Endothelial cell of umbilical vein (primary cell): ENCODE measurements around the gene DNAJB5. TPM values are rescaled to one million over a fixed set of nuclear protein-coding genes. Genes with fewer than 3 reads are reported as not detected.

Experiments used
- BruUV-seq: library from RNA; stranded (reverse); fragments of 400-500 nt; replicated peaks from 2 replicates; lab custom pipeline; 2021; lab: Mats Ljungman, UMichigan
- CTCF ChIA-PET: fragments of 300-600, 350-600 bp; sonication (Branson Sonifier 250); formaldehyde crosslinking; loops from one replicate; lab custom pipeline; 2021; ENCODE audit warnings: antibody characterized with exemption, inconsistent platforms; lab: Charles Lee
- POLR2A ChIA-PET: fragments of 300-600, 350-600 bp; sonication (Branson Sonifier 250); formaldehyde crosslinking; loops from one replicate; lab custom pipeline; 2021; ENCODE audit warnings: antibody characterized with exemption, inconsistent platforms; lab: Charles Lee
- DNase-seq: peaks from one replicate; pipeline ENCODE4 v3.0.0-alpha.2; 2011; ENCODE audit warnings: low read depth, low spot score
- FAIRE-seq: peaks from 2 replicates; lab custom pipeline; 2011; peaks lifted over from hg19 to GRCh38; lab: Jason Lieb, UNC
- H2AFZ ChIP-seq: 2 replicates; pipeline ENCODE4 v1.6.0; 2012; ENCODE audit warnings: low read depth, low read length, control low read depth, inconsistent platforms
- H3K27ac ChIP-seq: 2 replicates; pipeline ENCODE4 v1.5.1; 2011; ENCODE audit warnings: low read depth, mild to moderate bottlenecking, control low read depth, low read length, moderate library complexity; ENCODE audit not compliant: insufficient read depth
- H3K27me3 ChIP-seq, 2 experiments: 2 replicates each; pipeline versions ENCODE4 v1.6.0 to v1.6.1; 2011; ENCODE audit warnings: low read length in 2 of 2, mixed read lengths in 1 of 2; ENCODE audit not compliant: control insufficient read depth in 2 of 2, insufficient read depth in 2 of 2
- H3K36me3 ChIP-seq, 2 experiments: 2 replicates in 1 of 2; 3 replicates in 1 of 2; pipeline ENCODE4 v1.5.1; 2011; ENCODE audit warnings: low read length in 2 of 2, mild to moderate bottlenecking in 1 of 2, moderate library complexity in 1 of 2; ENCODE audit not compliant: control insufficient read depth in 2 of 2, insufficient read depth in 2 of 2; ENCODE audit errors: extremely low read depth in 1 of 2
- H3K4me1 ChIP-seq: 3 replicates; pipeline ENCODE4 v1.5.1; 2011; ENCODE audit warnings: mild to moderate bottlenecking, low read length; ENCODE audit not compliant: control insufficient read depth, insufficient read depth; ENCODE audit errors: extremely low read depth
- H3K4me2 ChIP-seq: 2 replicates; pipeline ENCODE4 v1.6.1; 2011; ENCODE audit warnings: low read length, control low read depth, mixed read lengths; ENCODE audit not compliant: insufficient read depth
- H3K4me3 ChIP-seq, 3 experiments: fragments of 200-600 bp in 1 of 3; sonication (generic), shearing (Covaris generic) in 1 of 3; replicated peaks in 1 of 3; 2 replicates each; pipeline ENCODE4 v1.5.1; 2011 to 2016; ENCODE audit warnings: control low read depth in 3 of 3, low read length in 3 of 3, mild to moderate bottlenecking in 2 of 3, inconsistent platforms in 1 of 3, low read depth in 1 of 3, moderate library complexity in 1 of 3; ENCODE audit not compliant: insufficient read depth in 1 of 3
- H3K79me2 ChIP-seq: 2 replicates; pipeline ENCODE4 v1.6.0; 2012; ENCODE audit warnings: low read length, inconsistent platforms; ENCODE audit not compliant: control insufficient read depth, insufficient read depth
- H3K9ac ChIP-seq: replicated peaks from 2 replicates; pipeline ENCODE3; 2011; ENCODE audit warnings: low read length, control low read depth; ENCODE audit not compliant: insufficient read depth; ENCODE audit errors: extremely low read depth
- H3K9me1 ChIP-seq: replicated peaks from 3 replicates; pipeline ENCODE4 v1.6.0; 2011; ENCODE audit warnings: mild to moderate bottlenecking, low read length; ENCODE audit not compliant: control insufficient read depth, insufficient read depth; ENCODE audit errors: extremely low read depth
- H3K9me3 ChIP-seq: replicated peaks from 2 replicates; pipeline ENCODE4 v1.5.1; 2012; ENCODE audit warnings: low read length, inconsistent platforms; ENCODE audit not compliant: control insufficient read depth, insufficient read depth
- H4K20me1 ChIP-seq: replicated peaks from 2 replicates; pipeline ENCODE3; 2011; ENCODE audit warnings: mild to moderate bottlenecking, low read length; ENCODE audit not compliant: control insufficient read depth, insufficient read depth; ENCODE audit errors: extremely low read depth
- CTCF ChIP-seq, 2 donors: IDR thresholded peaks; 1 replicate in 1 of 2; 2 replicates in 1 of 2; pipeline ENCODE4 v1.5.1; 2011; ENCODE audit warnings: low read length in 2 of 2, mild to moderate bottlenecking in 2 of 2, moderate library complexity in 2 of 2, control low read depth in 1 of 2, inconsistent platforms in 1 of 2, low read depth in 1 of 2; ENCODE audit not compliant: insufficient read depth in 1 of 2; ENCODE audit errors: extremely low read depth in 1 of 2
- EZH2 ChIP-seq: IDR thresholded peaks from 2 replicates; pipeline ENCODE4 v1.6.1; 2012; ENCODE audit warnings: borderline replicate concordance, low read depth, mild to moderate bottlenecking, moderate library complexity, low read length, inconsistent platforms; ENCODE audit not compliant: severe bottlenecking
- FOS ChIP-seq: IDR thresholded peaks from 2 replicates; pipeline ENCODE4 v1.6.1; 2011; ENCODE audit warnings: mild to moderate bottlenecking, low read length, moderate library complexity, borderline replicate concordance; ENCODE audit not compliant: insufficient read depth
- GATA2 ChIP-seq: IDR thresholded peaks from 2 replicates; pipeline ENCODE4 v1.7.0; 2011; ENCODE audit warnings: low read depth, mild to moderate bottlenecking, moderate library complexity, mixed read lengths, low read length; ENCODE audit not compliant: insufficient read length, insufficient read depth
- JUN ChIP-seq: IDR thresholded peaks from 2 replicates; pipeline ENCODE4 v1.6.1; 2011; ENCODE audit warnings: borderline replicate concordance, low read depth; ENCODE audit not compliant: insufficient read length, insufficient read depth
- MYC ChIP-seq: IDR thresholded peaks from one replicate; pipeline ENCODE4 v1.6.1; 2011; ENCODE audit warnings: mild to moderate bottlenecking, low read depth, low read length
- POLR2A ChIP-seq: IDR thresholded peaks from 2 replicates; pipeline ENCODE4 v1.6.1; 2012; ENCODE audit warnings: low read depth, mild to moderate bottlenecking, control low read depth, low read length
- POLR2AphosphoS5 ChIP-seq: IDR thresholded peaks from 2 replicates; pipeline ENCODE4 v1.6.1; 2012; ENCODE audit warnings: low read depth, mild to moderate bottlenecking, control low read depth, low read length, moderate library complexity; ENCODE audit not compliant: insufficient read depth
- dilution Hi-C: fragments of 300-500 bp; cut with MboI; formaldehyde crosslinking; loops from one replicate; pipeline ENCODE4 v1.15.0; 2019; ENCODE audit warnings: low sequenced_read_pairs; ENCODE audit not compliant: extremely low pct_ligation_motif_present
- intact Hi-C: fragments of 100-400 bp; cut with micrococcal nuclease; formaldehyde crosslinking; loops from one replicate; pipeline ENCODE4 v1.10.0; 2022
- polyA plus RNA-seq, 4 experiments: library from polyadenylated mRNA; depleted of rRNA in 3 of 4; stranded (reverse) in 3 of 4; unstranded in 1 of 4; fragments of >200 nt; gene quantifications; 2 replicates each; pipeline versions ENCODE4 v1.2.1 to v1.2.3, GENCODE V29; 2011 to 2012; ENCODE audit warnings: missing spikeins in 1 of 4
- total RNA-seq: library from RNA; stranded (reverse); gene quantifications from 2 replicates; pipeline ENCODE4 v1.2.3, GENCODE V29; 2021
- TF ChIP-seq, protein P1 (sequence below): IDR thresholded peaks from 2 replicates; pipeline ENCODE4 v1.6.1; 2011; ENCODE audit not compliant: insufficient read depth, insufficient read length

Gene DNAJB5
- total and polyA plus RNA-seq, 2 donors (not counting 3 experiments of a cell fraction or from before 2014, with no cell fraction given), result 8.6 to 12.8 TPM

DNA sequence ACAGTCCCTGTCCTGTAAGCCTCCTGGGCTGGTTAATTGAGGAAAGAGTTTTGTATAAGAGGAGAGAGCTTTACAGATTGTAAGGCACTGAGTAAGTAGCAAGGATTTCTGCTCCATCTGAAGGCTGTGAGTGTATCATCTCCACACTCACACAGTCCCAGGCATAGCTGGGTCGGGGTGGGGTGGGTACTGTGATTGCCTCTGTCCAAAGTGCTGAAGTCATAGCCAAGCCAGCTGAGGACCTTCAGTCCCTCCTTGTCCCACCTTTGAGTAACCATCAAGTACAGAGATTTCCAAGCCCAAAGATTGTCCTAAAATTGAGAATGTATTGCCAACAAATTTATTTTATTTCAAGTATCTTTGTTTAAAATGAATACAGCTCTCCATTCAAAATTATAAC, 5.5 kb upstream of the DNAJB5 start:
- DNase-seq (peak; percentile 40), FAIRE-seq (peak; percentile 12)
- H3K4me3 ChIP-seq, result no peak overlapping the region
- no peaks in the 10 kb centered on the region for H4K20me1 ChIP-seq
- H3K27ac ChIP-seq, result no peak overlapping the region
- no peaks in the 10 kb centered on the region for H3K36me3 ChIP-seq
- H3K9ac ChIP-seq, result no peak overlapping the region
- H3K4me1 ChIP-seq, result peaks cover 7% of the 10 kb centered on the region
- peaks cover 0 to 4% of the 10 kb centered on the region in 2 experiments for H3K27me3 ChIP-seq
- no peak overlapping the region for H2AFZ ChIP-seq
- H3K79me2 ChIP-seq, result no peaks in the 10 kb centered on the region
- ChIA-PET POLR2A (no interaction called here), CTCF (interaction anchor here (0.9 to 6.6 kb wide), 12 partner anchors 11 to 224 kb away, joined by 3 to 174 read pairs (median 18); partner anchors contain the start of gene FANCG)
- no peak for TF ChIP-seq FOS
- no peak for TF ChIP-seq EZH2
- TF ChIP-seq, protein P1, sequence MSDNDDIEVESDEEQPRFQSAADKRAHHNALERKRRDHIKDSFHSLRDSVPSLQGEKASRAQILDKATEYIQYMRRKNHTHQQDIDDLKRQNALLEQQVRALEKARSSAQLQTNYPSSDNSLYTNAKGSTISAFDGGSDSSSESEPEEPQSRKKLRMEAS, result no peak
- no peak for TF ChIP-seq JUN
- TF ChIP-seq CTCF (IDR thresholded peaks at IDR 0.05; ENCODE audit: extremely low read depth in 1 of 2, insufficient read depth in 1 of 2, low read depth in 1 of 2, low read length in 2 of 2), result no peak
- TF ChIP-seq POLR2A, result no peak
- no peak for TF ChIP-seq GATA2
- no peak for TF ChIP-seq POLR2AphosphoS5
- no peak for TF ChIP-seq MYC
- dilution Hi-C loops (no loop called here), intact Hi-C loops (loop anchor here (10.0 kb wide), 1 partner anchor 309 kb away; no protein-coding TSS in a partner anchor)
- no peaks in the 10 kb centered on the region for H3K9me3 ChIP-seq
- no TSS peak for BruUV-seq
- no peak overlapping the region for H3K4me2 ChIP-seq
- no peaks in the 10 kb centered on the region for H3K9me1 ChIP-seq
